HCT116 (cell line): Measurements from ENCODE around the gene TTF2. TPM values are rescaled to one million over a fixed set of nuclear protein-coding genes. Genes with fewer than 3 reads are reported as not detected.

Experiments used
- ATAC-seq: fragments of 200-7000 bp; cut with Tn5 transposase; 2 replicates; pipeline ENCODE4 v1.9.1; 2020; ENCODE audit warnings: mild to moderate bottlenecking, moderate library complexity
- BruUV-seq: library from RNA; stranded (reverse); fragments of 400-500 nt; replicated peaks from 2 replicates; lab custom pipeline; 2021; lab: Mats Ljungman, UMichigan
- CTCF ChIA-PET: fragments of 300-600 bp; sonication (Branson Sonifier 250); formaldehyde crosslinking; loops from one replicate; lab custom pipeline; 2021; ENCODE audit warnings: antibody characterized with exemption; lab: Charles Lee
- POLR2A ChIA-PET: fragments of 300-600, 350-600 bp; sonication (Branson Sonifier 250); formaldehyde crosslinking; loops from one replicate; lab custom pipeline; 2021; ENCODE audit warnings: antibody characterized with exemption; lab: Charles Lee
- RAD21 ChIA-PET, 2 experiments: fragments of 300-600 bp; sonication (Branson Sonifier 250); formaldehyde crosslinking; loops; one replicate each; lab custom pipeline; 2023; ENCODE audit warnings: low total read pairs in 2 of 2; ENCODE audit not compliant: uncharacterized antibody in 2 of 2, unreplicated experiment in 2 of 2, low non-redundant PET in 1 of 2; lab: Charles Lee
- DNase-seq: peaks from one replicate; pipeline ENCODE4 v3.0.0-alpha.2; 2010; ENCODE audit warnings: low read depth, low spot score
- H2AFZ ChIP-seq: fragments of 200-600 bp; shearing (Covaris generic), sonication (generic); 2 replicates; pipeline ENCODE4 v1.6.1; 2017; ENCODE audit warnings: low read depth, mixed run types, mixed read lengths, antibody characterized with exemption, low read length; ENCODE audit not compliant: poor library complexity, severe bottlenecking
- H3K27ac ChIP-seq: 2 replicates; pipeline ENCODE4 v1.5.1; 2012; ENCODE audit warnings: low read depth, low read length
- H3K27me3 ChIP-seq: fragments of 200-600 bp; sonication (generic); 2 replicates; pipeline ENCODE4 v1.6.1; 2016; ENCODE audit warnings: mixed run types, low read length, mixed read lengths; ENCODE audit not compliant: insufficient read depth
- H3K36me3 ChIP-seq, 2 experiments: fragments of 200-500 bp in 1 of 2; fragments of 200-600 bp in 1 of 2; sonication (Bioruptor generic) in 1 of 2; sonication (generic) in 1 of 2; 2 replicates each; pipeline versions ENCODE4 v1.5.1 to v1.6.1; 2014 to 2016; ENCODE audit warnings: low read length in 2 of 2, inconsistent platforms in 1 of 2, mixed read lengths in 1 of 2, mixed run types in 1 of 2; ENCODE audit not compliant: insufficient read depth in 2 of 2, control insufficient read depth in 1 of 2
- H3K4me1 ChIP-seq, 2 experiments: fragments of 200-600 bp in 1 of 2; sonication (generic) in 1 of 2; 2 replicates each; pipeline versions ENCODE4 v1.5.1 to v1.6.1; 2012 to 2017; ENCODE audit warnings: low read length in 2 of 2, inconsistent platforms in 1 of 2, mild to moderate bottlenecking in 1 of 2, mixed read lengths in 1 of 2, mixed run types in 1 of 2, moderate library complexity in 1 of 2; ENCODE audit not compliant: insufficient read depth in 2 of 2, control insufficient read depth in 1 of 2
- H3K4me2 ChIP-seq: fragments of 200-600 bp; sonication (generic); 2 replicates; pipeline ENCODE4 v1.6.1; 2017; ENCODE audit warnings: mixed run types, low read length, mixed read lengths
- H3K4me3 ChIP-seq, 2 experiments: fragments of 200-600 bp in 1 of 2; sonication (generic) in 1 of 2; replicated peaks in 1 of 2; 2 replicates each; pipeline ENCODE4 v1.5.1; 2011 to 2016; ENCODE audit warnings: low read length in 2 of 2, control low read depth in 1 of 2, low read depth in 1 of 2, mild to moderate bottlenecking in 1 of 2, mixed read lengths in 1 of 2, mixed run types in 1 of 2
- H3K79me2 ChIP-seq: fragments of 200-600 bp; sonication (generic); 2 replicates; pipeline ENCODE4 v1.6.1; 2017; ENCODE audit warnings: mild to moderate bottlenecking, mixed run types, low read length, moderate library complexity, mixed read lengths; ENCODE audit not compliant: insufficient read depth
- H3K9ac ChIP-seq: fragments of 200-600 bp; sonication (generic); 2 replicates; pipeline ENCODE4 v1.6.1; 2016; ENCODE audit warnings: low read length, mixed read lengths
- H3K9me2 ChIP-seq: fragments of 200-600 bp; sonication (generic), shearing (Covaris generic); 2 replicates; pipeline ENCODE4 v1.6.1; 2017; ENCODE audit warnings: mixed run types, mild to moderate bottlenecking, moderate library complexity; ENCODE audit not compliant: insufficient read depth
- H3K9me3 ChIP-seq, 2 experiments: fragments of 200-500 bp in 1 of 2; fragments of 200-600 bp in 1 of 2; sonication (Bioruptor generic) in 1 of 2; sonication (generic) in 1 of 2; 2 replicates each; pipeline ENCODE4 v1.6.1; 2014 to 2017; ENCODE audit warnings: low read length in 2 of 2, mixed read lengths in 2 of 2, inconsistent platforms in 1 of 2, low read depth in 1 of 2, mild to moderate bottlenecking in 1 of 2, mixed run types in 1 of 2, moderate library complexity in 1 of 2; ENCODE audit not compliant: control insufficient read depth in 1 of 2, insufficient read depth in 1 of 2
- H4K20me1 ChIP-seq: fragments of 200-600 bp; sonication (generic), shearing (Covaris generic); 2 replicates; pipeline ENCODE4 v1.6.1; 2017; ENCODE audit warnings: mixed run types, mild to moderate bottlenecking, moderate library complexity; ENCODE audit not compliant: insufficient read depth
- CBX3 ChIP-seq: IDR thresholded peaks from 2 replicates; pipeline ENCODE4 v1.6.1; 2012; ENCODE audit warnings: low read depth
- EGR1 ChIP-seq: IDR thresholded peaks from 2 replicates; pipeline ENCODE4 v1.6.1; 2012; ENCODE audit warnings: low read depth
- ELF1 ChIP-seq: IDR thresholded peaks from 2 replicates; pipeline ENCODE4 v1.6.1; 2012; ENCODE audit warnings: low read depth, borderline replicate concordance
- EZH2 ChIP-seq: fragments of 200-600 bp; sonication (generic); IDR thresholded peaks from 2 replicates; pipeline ENCODE4 v1.6.1; 2017; ENCODE audit warnings: antibody characterized with exemption, mixed run types
- EZH2phosphoT487 ChIP-seq: fragments of 200-600 bp; IDR thresholded peaks from 2 replicates; pipeline ENCODE4 v1.6.1; 2018; ENCODE audit warnings: antibody characterized with exemption, borderline replicate concordance
- FOSL1 ChIP-seq: IDR thresholded peaks from 2 replicates; pipeline ENCODE4 v1.6.1; 2012; ENCODE audit warnings: low read depth
- JUND ChIP-seq: IDR thresholded peaks from 2 replicates; pipeline ENCODE4 v1.6.1; 2012
- POLR2A ChIP-seq: IDR thresholded peaks from 2 replicates; pipeline ENCODE4 v1.7.0; 2011; ENCODE audit warnings: borderline replicate concordance; ENCODE audit not compliant: insufficient read depth, insufficient read length; ENCODE audit errors: extremely low read depth
- POLR2AphosphoS5 ChIP-seq: IDR thresholded peaks from 2 replicates; pipeline ENCODE4 v1.6.1; 2011; ENCODE audit warnings: mild to moderate bottlenecking, low read depth, low read length, moderate library complexity
- RAD21 ChIP-seq: IDR thresholded peaks from 2 replicates; pipeline ENCODE4 v1.6.1; 2012; ENCODE audit warnings: low read depth, mild to moderate bottlenecking
- SIN3A ChIP-seq: IDR thresholded peaks from 2 replicates; pipeline ENCODE4 v1.6.1; 2012; ENCODE audit warnings: low read depth
- SP1 ChIP-seq: IDR thresholded peaks from 2 replicates; pipeline ENCODE4 v1.6.1; 2012; ENCODE audit warnings: low read depth
- TCF7L2 ChIP-seq: IDR thresholded peaks from 2 replicates; pipeline ENCODE4 v1.7.0; 2011; ENCODE audit warnings: borderline replicate concordance, inconsistent platforms; ENCODE audit not compliant: insufficient read depth, insufficient read length; ENCODE audit errors: extremely low read depth
- YY1 ChIP-seq: IDR thresholded peaks from 2 replicates; pipeline ENCODE4 v1.6.1; 2011; ENCODE audit warnings: low read length, low read depth, moderate library complexity, mild to moderate bottlenecking; ENCODE audit not compliant: insufficient replicate concordance; ENCODE audit errors: extremely low read depth
- ZFX ChIP-seq: fragments of 450-650 bp; IDR thresholded peaks from 2 replicates; pipeline ENCODE4 v1.6.1; 2017
- intact Hi-C: fragments of 100-400 bp; cut with micrococcal nuclease; formaldehyde crosslinking; loops from 2 replicates; pipeline ENCODE4 v1.10.0; 2022
- total RNA-seq: library from RNA; stranded (reverse); gene quantifications from one replicate; pipeline ENCODE4 v1.2.1, GENCODE V29; 2021; ENCODE audit not compliant: unreplicated experiment
- TF ChIP-seq, protein P1 (sequence below): IDR thresholded peaks from 2 replicates; pipeline ENCODE4 v1.6.1; 2012
- TF ChIP-seq, protein P2 (sequence below): IDR thresholded peaks from 2 replicates; pipeline ENCODE4 v1.6.1; 2011; ENCODE audit warnings: mild to moderate bottlenecking, low read length, moderate library complexity; ENCODE audit not compliant: insufficient replicate concordance; ENCODE audit errors: extremely low read depth
- TF ChIP-seq, protein P3 (sequence below): IDR thresholded peaks from 2 replicates; pipeline ENCODE4 v1.6.1; 2012

TTF2 gene
- total RNA-seq, 1 experiment from 2014 or later, result 60.3 TPM

DNA sequence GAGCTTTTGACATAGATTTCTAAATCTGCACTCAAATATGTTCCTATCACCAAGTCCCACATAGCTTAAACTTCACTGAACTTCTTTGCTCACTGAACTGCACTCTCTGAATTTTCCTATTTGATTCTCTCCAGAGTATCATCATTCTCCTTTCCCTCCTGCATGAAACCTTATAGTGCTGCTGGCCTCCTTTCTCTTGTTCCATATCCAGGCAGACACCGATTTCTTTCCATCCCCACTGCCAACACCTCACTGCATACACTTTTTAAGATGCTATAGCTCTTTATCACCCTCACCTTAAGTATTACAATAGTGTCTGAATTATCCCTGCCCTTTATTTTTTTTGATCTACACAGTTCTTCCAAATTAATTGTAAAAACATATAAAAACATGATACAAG lies 64.5 kb downstream of the TTF2 start:
- Histone ChIP-seq H3K4me2 (no peak overlapping the region), H3K9ac (no peak overlapping the region), H3K27me3 (peaks cover 9% of the 10 kb centered on the region; the same call in 1 of the 2 replicates), H4K20me1 (no peaks in the 10 kb centered on the region), H3K9me3 (no peaks in the 10 kb centered on the region), H3K79me2 (no peaks in the 10 kb centered on the region), H3K9me2 (no peaks in the 10 kb centered on the region), H2AFZ (no peak overlapping the region), H3K4me1 (peaks cover 0 to 17% of the 10 kb centered on the region in 2 experiments; a peak in 1 of 4 replicates), H3K27ac (no peak overlapping the region), H3K4me3 (no peak overlapping the region), H3K36me3 (no peaks in the 10 kb centered on the region)
- intact Hi-C loops, result loop anchor here (10.0 kb wide), 1 partner anchor 630 kb away; no protein-coding TSS in a partner anchor
- POLR2A ChIA-PET, result no interaction called here
- RAD21 ChIA-PET, result no interaction called here
- BruUV-seq, result no TSS peak
- ATAC-seq (no peak), DNase-seq (no peak)
- CTCF ChIA-PET, result interaction anchor here (0.8 to 1.0 kb wide), 3 partner anchors 57 to 387 kb away, joined by 3 read pairs; no protein-coding TSS in a partner anchor
- no peak for TF ChIP-seq TCF7L2

DNA sequence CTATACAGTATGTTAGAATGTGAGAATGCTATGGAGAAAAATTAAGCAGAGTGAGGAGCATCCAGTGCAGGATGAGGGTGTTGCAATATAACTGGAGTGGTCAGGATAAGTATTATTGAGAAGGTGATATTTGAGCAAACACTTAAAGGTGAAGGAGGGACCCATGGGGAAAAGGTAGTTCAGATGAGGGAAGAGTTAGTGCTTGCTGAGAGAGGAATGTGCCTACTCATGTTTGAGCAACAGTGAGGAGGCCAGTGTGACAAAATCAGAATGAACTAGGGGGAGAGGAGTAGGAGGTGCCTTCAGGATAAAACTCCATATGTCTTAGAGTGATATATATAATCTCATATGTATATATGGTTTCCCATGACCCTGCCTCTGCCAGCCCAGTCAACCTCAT lies 67.7 kb downstream of the TTF2 start:
- intact Hi-C loops, result loop anchor here (1.0 to 10.0 kb wide), 3 partner anchors 60 to 627 kb away; no protein-coding TSS in a partner anchor
- no peaks in the 10 kb centered on the region for H3K9me2 ChIP-seq
- H3K4me3 ChIP-seq, result no peak overlapping the region
- ATAC-seq (no peak), DNase-seq (no peak)
- H2AFZ ChIP-seq, result no peak overlapping the region
- TF ChIP-seq JUND (no peak), FOSL1 (no peak), ELF1 (no peak), RAD21 (no peak), EGR1 (no peak), EZH2phosphoT487 (no peak), TCF7L2 (no peak), SP1 (no peak), ZFX (no peak), CBX3 (no peak), POLR2A (no peak), SIN3A (no peak), POLR2AphosphoS5 (no peak), YY1 (no peak), EZH2 (no peak)
- TF ChIP-seq, protein P1, sequence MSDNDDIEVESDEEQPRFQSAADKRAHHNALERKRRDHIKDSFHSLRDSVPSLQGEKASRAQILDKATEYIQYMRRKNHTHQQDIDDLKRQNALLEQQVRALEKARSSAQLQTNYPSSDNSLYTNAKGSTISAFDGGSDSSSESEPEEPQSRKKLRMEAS, result no peak
- TF ChIP-seq, protein P2, sequence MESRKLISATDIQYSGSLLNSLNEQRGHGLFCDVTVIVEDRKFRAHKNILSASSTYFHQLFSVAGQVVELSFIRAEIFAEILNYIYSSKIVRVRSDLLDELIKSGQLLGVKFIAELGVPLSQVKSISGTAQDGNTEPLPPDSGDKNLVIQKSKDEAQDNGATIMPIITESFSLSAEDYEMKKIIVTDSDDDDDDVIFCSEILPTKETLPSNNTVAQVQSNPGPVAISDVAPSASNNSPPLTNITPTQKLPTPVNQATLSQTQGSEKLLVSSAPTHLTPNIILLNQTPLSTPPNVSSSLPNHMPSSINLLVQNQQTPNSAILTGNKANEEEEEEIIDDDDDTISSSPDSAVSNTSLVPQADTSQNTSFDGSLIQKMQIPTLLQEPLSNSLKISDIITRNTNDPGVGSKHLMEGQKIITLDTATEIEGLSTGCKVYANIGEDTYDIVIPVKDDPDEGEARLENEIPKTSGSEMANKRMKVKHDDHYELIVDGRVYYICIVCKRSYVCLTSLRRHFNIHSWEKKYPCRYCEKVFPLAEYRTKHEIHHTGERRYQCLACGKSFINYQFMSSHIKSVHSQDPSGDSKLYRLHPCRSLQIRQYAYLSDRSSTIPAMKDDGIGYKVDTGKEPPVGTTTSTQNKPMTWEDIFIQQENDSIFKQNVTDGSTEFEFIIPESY, result no peak
- TF ChIP-seq, protein P3, sequence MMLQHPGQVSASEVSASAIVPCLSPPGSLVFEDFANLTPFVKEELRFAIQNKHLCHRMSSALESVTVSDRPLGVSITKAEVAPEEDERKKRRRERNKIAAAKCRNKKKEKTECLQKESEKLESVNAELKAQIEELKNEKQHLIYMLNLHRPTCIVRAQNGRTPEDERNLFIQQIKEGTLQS, result no peak
- H3K27ac ChIP-seq, result no peak overlapping the region
- CTCF ChIA-PET, result interaction anchor here (1.0 to 3.7 kb wide), 9 partner anchors 20 to 626 kb away, joined by 3 to 32 read pairs (median 5); partner anchors contain the start of gene TTF2
- no TSS peak for BruUV-seq
- no peak overlapping the region for H3K4me2 ChIP-seq
- H3K27me3 ChIP-seq, result peaks cover 9% of the 10 kb centered on the region; the same call in 1 of the 2 replicates
- H3K9ac ChIP-seq, result no peak overlapping the region
- H3K4me1 ChIP-seq, result 0 out of 4 replicates have a peak, but pooled peaks cover 0 to 2% of the 10 kb centered on the region in 2 experiments
- H3K79me2 ChIP-seq, result no peaks in the 10 kb centered on the region
- POLR2A ChIA-PET, result no interaction called here
- no peaks in the 10 kb centered on the region for H3K9me3 ChIP-seq
- RAD21 ChIA-PET, result interaction anchor here in 1 of 2 experiments (1.7 kb wide), 1 partner anchor 60 kb away, joined by 5 read pairs; no protein-coding TSS in a partner anchor
- no peaks in the 10 kb centered on the region for H4K20me1 ChIP-seq
- no peaks in the 10 kb centered on the region for H3K36me3 ChIP-seq
